Astrocyte of the cerebellum (primary cell): ENCODE results near the gene ZNG1B.
"Not testable (repeated sequence)": the region's sequence is repeated elsewhere in the genome, so short reads cannot be mapped to it uniquely, and the experiment has no call there.

Source experiments
- DNase-seq: peaks from one replicate; pipeline ENCODE4 v3.0.0-alpha.2; 2011; ENCODE audit warnings: low read depth
- H3K4me3 ChIP-seq: 2 replicates; pipeline ENCODE4 v1.5.1; 2011; ENCODE audit warnings: mild to moderate bottlenecking, low read depth, low read length, moderate library complexity
- in situ Hi-C: cut with HindIII; loops from 2 replicates; pipeline ENCODE4 v1.10.0; 2017; ENCODE audit warnings: low sequenced_read_pairs

ZNG1B gene

DNA sequence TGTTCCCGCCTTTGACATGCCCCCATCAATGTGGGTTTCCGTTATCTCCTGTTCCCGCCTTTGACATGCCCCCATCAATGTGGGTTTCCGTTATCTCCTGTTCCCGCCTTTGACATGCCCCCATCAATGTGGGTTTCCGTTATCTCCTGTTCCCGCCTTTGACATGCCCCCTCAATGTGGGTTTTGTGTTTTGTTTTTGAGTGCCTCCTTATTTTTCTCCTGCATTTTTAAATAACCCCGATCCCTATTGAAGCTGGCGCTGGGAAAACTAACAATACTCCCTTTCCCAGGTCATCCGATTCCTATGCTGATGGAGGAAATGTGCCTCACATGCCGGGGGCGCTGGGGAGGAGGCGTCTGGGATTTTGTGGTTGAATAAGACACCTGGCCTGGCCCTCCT is 59.0 kb downstream of the ZNG1B start:
- H3K4me3 ChIP-seq, in situ Hi-C loops, DNase-seq: not testable (repeated sequence)

DNA sequence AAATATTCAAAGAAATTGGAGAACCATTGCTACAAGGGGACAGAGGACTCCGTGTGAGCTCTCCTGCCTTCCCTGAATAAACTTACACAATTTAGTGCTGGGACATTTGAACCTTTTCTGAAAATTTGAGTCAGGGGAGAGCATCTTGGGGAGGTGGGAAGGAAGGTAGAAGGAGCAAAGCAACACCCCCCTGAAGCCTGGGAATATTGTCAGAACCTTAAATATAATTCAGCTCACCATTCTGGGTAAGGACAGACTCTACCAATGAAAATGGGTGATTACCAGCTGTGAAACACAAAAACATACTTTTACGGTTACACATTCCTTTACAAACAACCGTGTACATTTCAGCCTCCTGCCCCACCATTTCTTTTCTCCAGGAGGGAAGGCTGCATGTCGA is 60.9 kb downstream of the ZNG1B start, which contains the start of gene FOXD4L1:
Gene FOXD4L1 (plus strand): TSS at position 301 of the 400 bp plus-strand sequence. CDS start 592 bp downstream, outside the sequence.
- H3K4me3 ChIP-seq, in situ Hi-C loops, DNase-seq: not testable (repeated sequence)

DNA sequence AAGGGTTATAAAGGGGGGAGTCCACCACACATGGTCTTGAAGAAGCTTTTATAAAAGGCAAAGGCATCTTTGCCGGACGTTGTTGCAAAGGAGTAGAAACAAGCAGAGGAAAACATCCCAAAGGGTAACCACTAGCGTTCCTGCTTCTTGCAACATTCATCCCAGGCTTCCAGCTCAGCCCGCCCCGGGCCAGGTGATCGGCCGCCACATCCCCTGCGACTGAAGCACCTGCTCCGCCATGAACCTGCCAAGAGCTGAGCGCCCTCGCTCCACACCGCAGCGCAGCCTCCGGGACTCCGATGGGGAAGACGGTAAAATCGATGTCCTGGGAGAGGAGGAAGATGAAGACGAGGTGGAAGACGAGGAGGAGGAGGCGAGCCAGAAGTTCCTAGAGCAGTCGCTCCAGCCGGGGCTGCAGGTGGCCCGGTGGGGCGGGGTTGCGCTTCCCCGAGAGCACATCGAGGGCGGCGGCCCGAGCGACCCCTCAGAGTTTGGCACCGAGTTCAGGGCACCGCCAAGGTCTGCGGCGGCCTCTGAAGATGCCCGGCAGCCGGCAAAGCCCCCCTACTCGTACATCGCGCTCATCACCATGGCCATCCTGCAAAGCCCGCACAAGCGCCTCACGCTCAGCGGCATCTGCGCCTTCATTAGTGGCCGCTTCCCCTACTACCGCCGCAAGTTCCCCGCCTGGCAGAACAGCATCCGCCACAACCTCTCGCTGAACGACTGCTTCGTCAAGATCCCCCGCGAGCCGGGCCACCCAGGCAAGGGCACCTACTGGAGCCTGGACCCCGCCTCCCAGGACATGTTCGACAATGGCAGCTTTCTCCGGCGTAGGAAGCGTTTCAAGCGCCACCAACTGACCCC is 61.8 kb downstream of the ZNG1B start:
- H3K4me3 ChIP-seq, in situ Hi-C loops, DNase-seq: not testable (repeated sequence)

DNA sequence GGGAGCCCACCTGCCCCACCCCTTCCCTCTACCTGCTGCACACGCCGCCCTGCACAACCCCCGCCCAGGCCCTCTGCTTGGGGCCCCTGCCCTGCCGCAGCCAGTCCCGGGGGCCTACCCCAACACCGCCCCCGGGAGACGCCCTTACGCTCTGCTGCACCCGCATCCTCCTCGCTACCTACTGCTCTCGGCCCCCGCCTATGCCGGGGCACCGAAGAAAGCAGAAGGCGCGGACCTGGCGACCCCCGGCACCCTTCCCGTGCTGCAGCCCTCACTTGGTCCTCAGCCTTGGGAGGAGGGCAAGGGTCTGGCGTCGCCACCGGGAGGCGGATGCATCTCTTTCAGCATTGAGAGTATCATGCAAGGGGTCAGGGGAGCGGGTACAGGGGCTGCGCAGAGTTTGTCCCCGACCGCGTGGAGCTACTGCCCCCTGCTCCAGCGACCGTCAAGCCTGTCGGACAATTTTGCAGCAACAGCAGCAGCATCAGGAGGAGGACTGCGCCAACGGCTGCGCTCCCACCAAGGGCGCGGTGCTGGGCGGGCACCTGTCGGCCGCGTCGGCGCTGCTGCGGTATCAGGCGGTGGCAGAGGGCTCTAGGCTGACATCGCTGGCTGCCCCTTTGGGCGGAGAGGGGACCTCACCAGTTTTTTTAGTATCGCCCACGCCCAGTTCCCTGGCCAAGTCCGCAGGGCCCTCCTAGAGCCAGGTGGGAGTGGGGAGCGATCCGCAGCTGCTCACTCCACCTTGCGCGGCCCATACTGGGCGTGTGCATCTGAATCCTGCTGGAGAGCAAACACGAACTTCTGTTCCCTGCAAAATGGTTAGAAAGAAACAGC is 62.6 kb downstream of the ZNG1B start:
- DNase-seq, H3K4me3 ChIP-seq, in situ Hi-C loops: not testable (repeated sequence)

DNA sequence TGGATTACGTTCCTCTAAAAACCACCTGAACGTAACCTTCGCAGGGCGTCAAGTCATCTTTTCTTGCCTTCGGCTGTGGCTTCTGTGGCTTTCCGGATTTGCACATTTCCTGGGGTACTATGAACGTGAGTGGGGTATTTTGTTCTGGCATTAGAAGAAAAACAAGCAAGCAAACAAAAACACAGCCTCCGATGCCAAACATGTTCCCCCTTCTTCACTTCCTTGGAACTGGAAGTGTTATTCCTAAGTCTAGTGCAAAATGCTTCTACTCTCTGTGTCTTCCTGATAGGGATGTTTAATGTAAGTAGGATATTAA is 63.2 kb downstream of the ZNG1B start:
- DNase-seq, H3K4me3 ChIP-seq, in situ Hi-C loops: not testable (repeated sequence)

DNA sequence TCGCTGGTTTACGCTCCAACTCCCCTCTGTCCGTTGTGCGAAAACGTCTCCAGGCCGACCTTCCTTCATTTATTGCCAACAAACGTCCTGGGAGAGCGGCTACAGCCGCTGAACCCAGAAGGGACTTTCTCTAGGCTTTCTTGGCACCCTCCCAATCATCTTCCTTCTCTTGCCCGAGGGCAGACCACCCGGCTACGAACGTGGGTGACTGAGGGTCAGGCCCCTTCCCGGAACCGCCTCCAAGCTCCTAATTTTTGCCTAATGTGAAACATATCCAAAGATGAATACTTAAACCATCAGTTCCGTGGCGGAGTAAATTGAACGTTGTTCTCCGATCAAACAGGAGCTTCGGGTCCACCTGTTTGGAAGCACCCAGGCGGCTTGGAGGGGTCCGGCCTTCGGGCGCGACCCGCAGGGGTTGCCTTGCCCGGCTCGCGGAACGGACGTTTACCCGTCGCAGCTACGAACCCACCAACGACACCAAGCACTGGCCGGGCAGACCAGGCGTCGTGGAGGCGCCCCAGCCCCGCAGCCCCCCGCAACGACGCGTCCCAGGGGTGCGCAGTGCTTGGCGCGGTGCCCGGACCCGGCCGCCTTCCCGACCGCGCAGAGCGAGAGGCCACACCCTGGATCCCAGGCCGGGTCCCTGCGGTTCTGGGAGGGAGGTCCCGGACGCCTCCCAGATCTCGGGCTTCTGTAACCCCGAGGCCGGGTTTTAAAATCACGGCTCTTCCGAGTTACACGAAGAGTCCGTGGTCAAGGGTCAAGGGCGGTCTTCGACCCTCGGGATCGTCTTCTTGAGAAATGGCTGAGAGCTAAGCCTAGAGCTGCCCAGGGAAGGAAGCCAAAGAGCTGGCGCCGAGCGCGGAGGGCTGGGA is 65.0 kb downstream of the ZNG1B start:
- in situ Hi-C loops, H3K4me3 ChIP-seq, DNase-seq: not testable (repeated sequence)

DNA sequence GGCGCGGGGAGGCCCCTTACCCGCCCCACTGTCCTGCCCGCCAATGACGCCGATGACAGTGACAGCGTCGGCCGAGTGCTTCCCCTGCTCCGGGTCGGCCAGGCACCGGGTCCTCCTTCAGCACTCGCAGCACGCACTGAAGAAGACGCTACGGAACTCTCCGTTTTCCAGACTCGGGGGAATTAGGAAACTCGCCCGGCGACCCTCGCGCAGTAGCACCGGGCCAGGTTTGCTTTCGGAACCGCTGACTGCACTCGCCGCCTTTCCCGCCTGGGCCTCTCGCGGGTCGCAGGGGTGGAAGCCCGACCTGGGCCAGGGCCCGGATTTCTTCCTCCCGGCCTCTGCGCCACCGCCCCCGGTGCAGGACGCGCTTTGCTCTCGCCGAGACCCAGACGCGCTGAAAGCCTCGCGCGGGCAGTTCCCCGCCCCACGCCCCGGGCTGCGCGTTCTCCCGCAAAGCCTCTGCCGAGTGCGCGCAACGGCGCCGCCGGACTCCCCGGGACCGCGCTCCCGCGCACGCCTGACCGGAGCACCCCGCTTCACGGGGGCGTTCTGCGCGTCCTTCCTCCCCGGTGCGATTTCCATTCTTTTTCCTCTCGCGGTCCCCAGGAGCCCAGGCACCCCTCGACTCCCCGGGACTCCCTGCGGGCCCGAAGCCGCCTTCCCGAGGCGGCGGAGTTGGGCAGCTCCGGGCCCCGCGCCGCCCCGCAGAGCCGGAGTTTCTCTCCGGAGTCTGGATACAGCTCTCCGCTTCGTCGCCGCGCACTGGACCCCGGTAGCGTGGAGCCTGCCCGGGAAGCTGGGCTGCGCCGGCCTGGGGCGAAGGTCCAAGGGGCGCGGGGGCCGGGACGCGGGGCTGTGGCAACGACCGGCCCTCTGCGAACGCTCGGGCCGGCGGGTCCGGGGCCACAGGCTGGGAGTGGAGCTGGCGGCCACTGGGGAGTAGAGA is 65.9 kb downstream of the ZNG1B start:
- H3K4me3 ChIP-seq: peak overlapping the region; percentile 20
- in situ Hi-C loops, DNase-seq: not testable (repeated sequence)

DNA sequence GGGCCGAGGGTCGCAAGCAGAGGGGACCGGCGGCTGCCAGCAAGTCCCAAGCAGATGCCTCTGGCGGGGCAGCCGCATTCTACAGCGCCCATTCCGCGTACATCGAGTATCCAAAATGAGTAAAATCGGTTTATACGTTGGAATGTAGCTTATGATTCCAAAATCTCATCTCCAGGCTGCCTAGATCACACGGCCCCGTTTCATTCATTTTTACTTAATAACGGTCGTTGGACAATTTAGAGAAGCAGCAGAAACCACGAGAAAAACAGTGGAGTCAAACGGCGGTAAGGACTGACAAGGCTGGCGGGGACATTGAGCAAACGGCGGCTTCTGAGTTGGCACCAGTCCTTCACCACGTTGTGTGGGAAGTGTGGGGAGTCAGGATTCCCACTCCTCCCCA is 66.6 kb downstream of the ZNG1B start:
- in situ Hi-C loops, H3K4me3 ChIP-seq, DNase-seq: not testable (repeated sequence)

DNA sequence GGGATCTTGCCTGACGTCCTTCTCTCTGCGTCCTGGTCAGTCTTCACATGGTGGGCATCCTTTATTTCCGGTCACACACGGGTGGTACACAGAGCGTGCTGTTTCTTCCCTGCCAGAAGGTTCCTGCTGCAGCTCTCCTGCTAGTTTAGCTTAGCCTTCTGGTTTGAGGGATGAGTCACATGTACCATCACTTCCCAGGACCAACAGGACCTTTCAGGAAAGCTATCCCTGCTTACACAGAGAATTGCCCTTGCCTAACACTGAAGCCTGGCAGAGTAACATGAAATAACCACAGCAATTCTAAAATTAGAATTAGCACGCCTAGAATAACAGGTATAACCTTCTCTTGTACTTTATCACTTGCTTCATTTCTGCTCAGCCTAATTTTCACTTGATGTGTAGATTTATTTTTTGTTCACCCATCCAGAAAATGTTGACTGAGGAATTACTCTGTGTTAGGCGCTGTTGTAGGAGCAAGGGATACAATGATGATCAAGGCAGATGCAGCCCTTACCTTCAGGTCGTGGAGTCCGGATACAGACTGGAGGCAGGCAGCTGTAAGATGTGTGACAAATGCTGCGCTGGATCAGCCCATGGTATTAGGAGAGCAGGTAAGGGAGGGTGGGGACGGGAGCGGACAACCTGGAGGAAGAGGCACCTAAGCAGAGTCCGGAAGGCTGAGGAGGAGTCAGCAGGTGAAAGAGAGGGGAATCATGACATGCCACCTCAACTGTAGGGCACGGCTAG is 70.1 kb downstream of the ZNG1B start:
- DNase-seq, in situ Hi-C loops, H3K4me3 ChIP-seq: not testable (repeated sequence)

DNA sequence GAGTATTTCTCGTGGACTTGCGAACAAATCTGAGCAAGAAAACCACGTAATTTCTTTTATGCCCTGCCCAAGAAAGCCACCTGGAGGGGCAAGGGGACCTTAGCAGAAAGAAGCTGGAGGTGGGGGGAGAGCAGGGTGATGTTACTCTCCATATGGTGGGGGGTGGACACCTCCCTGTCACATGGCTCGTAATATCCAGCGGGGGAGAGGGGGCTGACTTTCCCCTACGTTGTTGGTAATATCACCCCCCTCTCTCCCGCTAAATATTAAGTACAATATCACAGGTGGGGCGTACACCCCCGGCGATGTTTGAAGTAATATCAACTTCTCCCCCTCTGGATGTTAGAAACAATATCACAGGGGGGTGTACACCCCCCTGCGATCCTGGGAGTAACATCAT is 70.7 kb downstream of the ZNG1B start:
- H3K4me3 ChIP-seq, DNase-seq, in situ Hi-C loops: not testable (repeated sequence)

DNA sequence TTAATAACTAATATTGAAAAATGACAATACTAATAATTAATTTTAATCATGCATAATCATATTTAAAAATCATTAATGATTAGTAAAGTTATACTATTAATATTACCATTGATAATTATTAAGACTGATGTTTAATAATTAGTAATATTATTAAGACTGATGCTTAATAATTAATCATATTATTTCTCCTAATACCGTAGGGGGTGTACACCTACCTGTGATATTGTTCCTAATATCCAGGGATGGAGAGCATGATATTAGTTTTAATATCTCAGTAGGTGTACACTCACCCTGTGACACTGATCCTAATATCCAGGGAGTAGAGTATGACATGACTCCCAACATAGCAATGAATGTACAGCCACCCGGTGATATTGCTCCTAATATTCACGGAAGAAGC is 73.4 kb downstream of the ZNG1B start:
- DNase-seq, in situ Hi-C loops, H3K4me3 ChIP-seq: not testable (repeated sequence)

DNA sequence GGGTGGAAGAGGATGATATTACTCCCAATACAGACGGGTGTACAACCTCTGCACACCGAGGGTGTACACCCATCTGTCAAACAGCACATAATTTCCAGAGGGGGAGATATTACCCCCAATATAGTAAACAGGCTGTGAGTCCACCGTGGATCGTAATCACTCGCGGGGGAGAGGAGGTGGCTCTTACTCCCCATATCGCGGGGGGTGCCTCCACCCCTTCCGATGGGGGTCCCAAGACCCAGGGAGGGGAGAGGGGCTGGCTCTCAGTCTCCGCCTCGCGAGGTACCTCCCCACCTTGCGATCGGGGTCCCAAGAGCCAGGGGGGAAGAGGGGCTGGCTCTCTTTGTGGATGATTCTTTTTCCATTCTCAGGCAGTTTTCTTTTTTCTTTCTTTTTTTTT is 74.4 kb downstream of the ZNG1B start:
- in situ Hi-C loops, H3K4me3 ChIP-seq, DNase-seq: not testable (repeated sequence)

DNA sequence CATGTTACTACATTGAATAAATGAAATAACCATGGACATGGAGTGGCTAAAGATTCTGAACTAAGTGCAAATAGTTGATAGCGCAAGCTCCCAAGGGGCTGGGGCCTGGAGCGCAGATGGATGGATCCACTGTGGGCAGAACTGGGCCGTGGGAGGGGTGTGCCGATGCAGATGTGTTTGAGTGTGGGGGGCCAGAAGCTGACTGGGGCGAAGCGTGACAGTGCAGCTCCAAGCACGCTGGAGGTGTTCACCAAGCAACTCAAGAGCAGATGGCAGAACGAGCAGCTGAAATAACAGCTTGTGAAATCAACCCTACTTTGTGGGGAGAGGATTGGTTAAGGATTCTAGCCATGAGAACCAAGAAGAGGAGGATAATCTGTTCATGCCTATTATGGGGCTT is 78.0 kb downstream of the ZNG1B start:
- DNase-seq, in situ Hi-C loops, H3K4me3 ChIP-seq: not testable (repeated sequence)

DNA sequence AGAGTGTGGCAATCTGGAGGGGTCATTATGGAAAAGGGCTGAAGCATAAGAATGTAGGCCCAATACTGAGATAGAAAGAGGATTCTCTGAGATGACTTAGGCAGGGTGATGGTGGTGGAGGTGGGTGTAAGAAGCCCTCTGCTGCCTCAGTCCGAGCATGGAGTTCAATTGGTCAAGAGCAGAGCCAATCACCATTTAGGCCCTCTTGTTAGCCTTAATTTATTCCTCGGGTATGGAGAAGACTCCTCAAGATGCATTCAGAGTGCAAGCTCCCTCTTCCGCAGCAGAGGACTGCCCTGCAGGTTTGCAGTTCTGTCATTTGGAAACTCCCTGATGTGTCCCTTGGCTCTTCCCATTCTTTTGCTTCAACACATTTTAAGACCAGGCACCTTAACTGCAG is 78.5 kb downstream of the ZNG1B start:
- H3K4me3 ChIP-seq, DNase-seq, in situ Hi-C loops: not testable (repeated sequence)

DNA sequence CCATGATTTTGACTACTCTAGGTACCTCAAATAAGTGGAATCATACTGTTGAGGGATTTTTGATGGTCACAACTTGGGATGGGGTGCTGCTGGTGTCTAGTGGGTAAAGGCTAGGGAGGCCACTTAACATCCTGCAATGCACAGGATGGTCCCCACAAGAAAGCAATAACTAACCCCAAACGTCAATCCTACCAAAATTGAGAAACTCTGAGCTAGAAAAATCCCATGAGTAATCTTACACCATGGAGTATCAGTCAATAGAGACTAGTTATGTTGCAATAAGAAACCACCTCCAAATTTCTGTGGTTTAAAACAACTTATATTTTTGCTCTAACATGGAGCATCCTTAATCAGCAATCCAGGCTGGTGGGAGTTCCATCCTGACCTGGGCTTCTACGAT is 79.5 kb downstream of the ZNG1B start:
- DNase-seq, in situ Hi-C loops, H3K4me3 ChIP-seq: not testable (repeated sequence)

DNA sequence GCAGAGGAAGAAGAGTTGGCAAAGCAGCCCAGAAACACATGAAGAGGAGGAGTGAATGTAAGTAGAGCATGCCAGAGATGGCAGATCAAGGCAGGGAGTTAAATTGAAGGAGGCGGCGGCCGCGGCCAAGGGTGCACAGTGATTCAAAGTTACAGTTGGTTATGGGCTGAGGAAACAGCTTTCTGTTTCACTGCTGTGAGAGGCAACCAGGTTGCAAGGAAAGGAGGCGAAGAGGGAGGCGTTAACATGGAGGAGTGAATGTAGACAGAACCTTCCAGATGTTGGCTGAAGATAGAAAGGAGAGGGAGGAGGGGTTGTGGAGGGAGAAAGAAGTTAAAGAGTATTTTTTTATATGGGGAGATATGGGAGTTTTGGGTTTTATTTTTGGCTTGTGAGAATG is 83.3 kb downstream of the ZNG1B start:
- in situ Hi-C loops, DNase-seq, H3K4me3 ChIP-seq: not testable (repeated sequence)
